GM18499 (cell line): Measurements from ENCODE around the gene RUBCNL.
A peak's percentile ranks its signal among the peaks of the same experiment; 100 is the strongest.
"Not testable (repeated sequence)": the region's sequence is repeated elsewhere in the genome, so short reads cannot be mapped to it uniquely, and the experiment has no call there.

Source experiments
- ATAC-seq: cut with Tn5 transposase; IDR thresholded peaks from one replicate; pipeline ENCODE4 v1.9.1; 2021; ENCODE audit warnings: moderate number of reproducible peaks; ENCODE audit not compliant: insufficient read depth, unreplicated experiment

Gene RUBCNL, protein sequence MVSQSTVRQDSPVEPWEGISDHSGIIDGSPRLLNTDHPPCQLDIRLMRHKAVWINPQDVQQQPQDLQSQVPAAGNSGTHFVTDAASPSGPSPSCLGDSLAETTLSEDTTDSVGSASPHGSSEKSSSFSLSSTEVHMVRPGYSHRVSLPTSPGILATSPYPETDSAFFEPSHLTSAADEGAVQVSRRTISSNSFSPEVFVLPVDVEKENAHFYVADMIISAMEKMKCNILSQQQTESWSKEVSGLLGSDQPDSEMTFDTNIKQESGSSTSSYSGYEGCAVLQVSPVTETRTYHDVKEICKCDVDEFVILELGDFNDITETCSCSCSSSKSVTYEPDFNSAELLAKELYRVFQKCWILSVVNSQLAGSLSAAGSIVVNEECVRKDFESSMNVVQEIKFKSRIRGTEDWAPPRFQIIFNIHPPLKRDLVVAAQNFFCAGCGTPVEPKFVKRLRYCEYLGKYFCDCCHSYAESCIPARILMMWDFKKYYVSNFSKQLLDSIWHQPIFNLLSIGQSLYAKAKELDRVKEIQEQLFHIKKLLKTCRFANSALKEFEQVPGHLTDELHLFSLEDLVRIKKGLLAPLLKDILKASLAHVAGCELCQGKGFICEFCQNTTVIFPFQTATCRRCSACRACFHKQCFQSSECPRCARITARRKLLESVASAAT

DNA sequence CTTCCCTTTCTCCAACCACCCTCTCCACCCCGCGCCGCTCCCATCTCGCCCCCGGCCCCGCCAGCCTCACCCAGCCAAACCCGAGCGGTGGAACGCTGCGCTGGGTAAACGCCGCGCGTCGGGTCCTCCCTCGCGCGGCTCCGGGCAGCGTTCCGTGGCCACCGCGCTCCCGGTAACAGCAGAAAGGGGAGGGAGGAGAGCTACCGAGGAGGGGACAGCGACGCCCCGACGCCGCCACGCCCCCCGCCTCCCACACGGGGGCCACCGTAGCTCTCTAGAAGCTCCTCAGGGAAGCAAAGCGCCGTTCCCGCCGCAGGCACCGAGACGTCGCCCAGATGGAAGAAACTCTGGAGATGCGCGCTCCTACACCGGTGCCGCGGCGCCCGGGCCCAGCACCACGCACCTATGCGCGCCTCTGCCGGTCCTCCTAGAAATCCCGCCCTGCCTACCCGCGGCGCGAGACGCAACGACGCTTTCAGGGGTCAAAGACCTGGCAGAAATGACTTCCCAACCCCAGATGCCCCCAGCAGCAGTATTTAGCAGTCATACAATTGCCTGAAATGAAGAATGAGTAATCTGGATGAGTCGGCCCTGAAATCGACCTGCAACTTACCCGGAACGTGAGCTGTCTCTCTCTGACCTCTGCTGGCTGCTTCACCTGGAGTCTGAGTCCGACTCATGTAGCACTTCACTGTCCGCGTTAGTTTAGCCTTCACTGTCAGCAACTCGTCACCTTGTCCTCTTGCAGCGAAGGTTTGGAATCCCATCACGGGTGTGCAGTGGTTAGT lies at the start of gene RUBCNL:
RUBCNL (minus strand) TSS at position 189 of the 788 bp plus-strand sequence. CDS start 14,777 bp downstream, outside the sequence.
- no peak for ATAC-seq

DNA sequence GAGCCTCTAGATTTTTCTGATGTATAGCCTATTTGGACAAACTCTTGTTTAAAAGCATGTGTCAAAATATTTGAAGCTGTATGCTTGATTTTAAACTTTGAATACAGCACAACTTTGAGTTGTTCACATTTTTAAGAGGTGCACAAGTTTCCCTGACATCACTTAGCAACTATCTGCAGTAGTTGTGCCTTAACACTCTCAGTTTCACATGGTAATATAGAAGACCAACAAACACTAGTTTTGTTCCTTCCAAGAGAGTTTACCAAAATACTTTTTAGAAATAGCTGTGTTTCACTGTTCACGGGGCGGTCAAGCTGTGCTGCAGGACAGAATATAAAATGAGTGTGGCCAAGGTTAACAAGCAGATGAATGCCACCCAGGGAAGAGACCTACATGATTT lies 42.5 kb upstream of the RUBCNL start:
- not testable (repeated sequence) for ATAC-seq

- ATAC-seq, result no peak
These were observed 18.4 kb upstream of the RUBCNL start for GRCh38 chr13:46405457-46405856.

DNA sequence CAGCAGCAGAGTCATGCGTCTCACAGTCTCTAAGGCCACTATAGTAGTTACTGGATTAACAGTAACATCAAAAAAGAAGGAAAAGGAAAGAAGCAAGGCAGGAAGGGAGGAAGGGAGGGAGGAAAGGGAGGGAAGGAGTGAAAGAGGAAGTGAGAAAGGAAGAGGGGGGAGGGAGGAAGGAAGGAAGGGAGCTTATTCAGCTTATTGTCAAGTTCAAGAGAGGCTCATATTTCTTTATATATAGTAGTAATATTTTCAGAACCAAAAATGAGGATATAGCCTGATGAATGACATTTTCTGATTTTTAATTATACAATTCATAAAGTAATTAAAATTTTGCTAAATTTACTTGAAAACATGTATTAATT lies 17.7 kb upstream of the RUBCNL start:
- no peak for ATAC-seq

DNA sequence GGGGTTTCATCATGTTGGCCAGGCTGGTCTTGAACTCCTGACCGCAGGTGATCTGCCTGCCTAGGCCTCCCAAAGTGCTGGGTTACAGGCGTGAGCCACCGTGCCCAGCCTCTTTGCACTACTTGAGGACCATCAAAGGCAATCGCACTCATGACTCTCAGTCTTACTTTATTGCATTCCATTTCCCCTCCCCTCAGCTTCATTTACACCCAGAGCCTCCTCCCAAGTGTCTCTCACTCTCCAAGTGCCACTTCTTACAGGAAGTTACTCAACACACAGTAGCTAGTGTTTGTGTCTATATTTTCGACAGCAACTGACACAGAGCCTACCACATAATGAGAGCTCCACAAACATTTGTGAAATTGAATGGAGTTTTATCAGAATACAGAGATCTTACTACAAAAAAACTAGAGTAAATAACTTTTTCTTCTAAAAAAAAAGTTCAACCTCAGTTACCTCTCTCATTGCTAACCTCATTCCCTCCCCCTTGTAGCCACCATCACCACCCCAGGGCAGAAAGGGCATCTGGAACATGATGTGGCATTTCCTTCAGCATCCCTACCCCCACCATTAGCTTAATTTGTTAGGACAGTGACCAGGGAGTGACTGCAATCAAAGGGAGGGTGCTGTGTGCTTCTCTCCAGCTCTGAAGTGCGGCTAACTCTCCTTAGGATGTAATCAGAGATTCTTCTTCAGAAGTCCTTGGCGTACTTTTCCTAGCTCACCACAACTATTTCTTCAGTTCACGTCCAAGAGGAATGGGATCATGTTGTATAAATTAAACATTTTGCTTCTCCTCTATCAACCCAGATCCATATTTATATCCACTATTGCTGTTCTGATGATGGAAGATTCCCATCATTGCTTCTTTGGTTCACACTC lies 17.0 kb upstream of the RUBCNL start:
- ATAC-seq, result no peak

- no peak for ATAC-seq
These were observed 15.1 kb upstream of the RUBCNL start for GRCh38 chr13:46402178-46402577.

DNA sequence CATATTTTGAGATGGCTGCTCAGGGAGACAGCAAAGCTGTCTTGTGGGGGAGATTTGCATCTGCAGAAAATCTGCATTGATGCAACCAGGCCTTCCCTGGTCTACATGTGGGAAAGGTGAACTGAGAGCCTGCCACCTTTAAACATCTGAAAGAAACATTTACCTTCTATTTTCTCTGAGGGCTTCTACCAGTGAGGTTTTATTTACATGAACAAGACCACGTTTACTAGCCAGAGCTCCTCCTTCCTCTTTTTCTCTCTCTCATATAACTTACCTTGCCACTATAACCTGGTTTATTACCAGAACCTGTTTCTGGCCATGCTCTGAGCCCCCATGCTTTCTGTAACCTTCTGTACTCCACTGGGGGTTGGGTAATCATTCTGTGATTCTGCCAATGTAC lies 14.4 kb upstream of the RUBCNL start:
- no peak for ATAC-seq

GRCh38 chr13:46396341-46396740 lies 9.3 kb upstream of the RUBCNL start:
- ATAC-seq, result no peak

GRCh38 chr13:46392967-46393366 lies 5.9 kb upstream of the RUBCNL start:
- peak; percentile 48 for ATAC-seq

GRCh38 chr13:46389457-46390451 lies 2.7 kb upstream of the RUBCNL start:
- ATAC-seq, result peak; percentile 44

- no peak for ATAC-seq
These were observed 1.8 kb upstream of the RUBCNL start for GRCh38 chr13:46388846-46389245.

DNA sequence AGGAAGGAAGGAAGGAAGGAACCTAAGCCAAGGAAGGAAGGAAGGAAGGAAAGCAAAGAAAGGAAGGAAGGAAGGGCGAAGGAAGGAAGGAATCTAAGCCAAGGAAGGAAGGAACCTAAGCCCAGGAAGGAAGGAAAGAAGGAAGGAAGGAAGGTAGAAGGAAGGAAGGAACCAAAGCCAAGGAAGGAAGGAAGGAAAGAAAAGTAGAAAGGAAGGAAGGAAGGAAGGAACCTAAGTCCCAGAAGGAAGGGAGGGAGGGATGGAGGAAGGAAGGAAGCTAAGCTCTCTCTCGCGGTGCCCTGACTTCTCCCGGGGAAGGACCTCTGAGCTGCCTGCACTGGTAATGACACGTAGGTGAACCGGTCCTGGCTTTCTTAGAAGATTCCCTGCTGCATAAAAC lies 1.3 kb upstream of the RUBCNL start:
- ATAC-seq, result no peak

GRCh38 chr13:46386392-46387063 lies 524 bp downstream of the RUBCNL start:
- no peak for ATAC-seq

- no peak for ATAC-seq
These were observed 1.1 kb downstream of the RUBCNL start for GRCh38 chr13:46385946-46386345.

GRCh38 chr13:46383383-46383782 lies 3.7 kb downstream of the RUBCNL start:
- no peak for ATAC-seq

GRCh38 chr13:46382224-46382623 lies 4.8 kb downstream of the RUBCNL start:
- ATAC-seq, result peak; percentile 43

GRCh38 chr13:46380242-46380641 lies 6.8 kb downstream of the RUBCNL start:
- ATAC-seq, result no peak

DNA sequence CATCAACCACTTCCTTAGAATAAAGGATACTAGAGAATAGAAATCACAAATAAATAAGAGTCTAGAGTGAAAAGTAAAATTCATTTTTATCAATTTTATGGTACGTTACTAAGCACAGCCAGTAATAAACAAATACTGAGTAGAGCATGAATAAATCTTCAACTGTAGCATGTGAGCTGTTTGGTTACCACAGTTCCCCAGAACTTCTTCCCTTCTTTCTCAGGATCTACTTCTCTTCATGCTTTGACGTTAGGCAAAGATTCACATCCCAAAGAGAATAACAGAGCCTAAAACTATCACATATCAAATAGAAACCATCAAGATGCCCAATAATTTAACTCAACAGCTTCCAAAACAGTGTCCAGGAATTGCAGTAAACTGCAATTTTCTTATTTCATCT lies 7.4 kb downstream of the RUBCNL start:
- no peak for ATAC-seq
